HCT116 (cell line): ENCODE data around the gene DGKB. TPM values are rescaled to one million over a fixed set of nuclear protein-coding genes. Genes with fewer than 3 reads are reported as not detected.

Experiments used
- ATAC-seq: fragments of 200-7000 bp; cut with Tn5 transposase; 2 replicates; pipeline ENCODE4 v1.9.1; 2020; ENCODE audit warnings: mild to moderate bottlenecking, moderate library complexity
- BruUV-seq: library from RNA; stranded (reverse); fragments of 400-500 nt; replicated peaks from 2 replicates; lab custom pipeline; 2021; lab: Mats Ljungman, UMichigan
- CTCF ChIA-PET: fragments of 300-600 bp; sonication (Branson Sonifier 250); formaldehyde crosslinking; loops from one replicate; lab custom pipeline; 2021; ENCODE audit warnings: antibody characterized with exemption; lab: Charles Lee
- POLR2A ChIA-PET: fragments of 300-600, 350-600 bp; sonication (Branson Sonifier 250); formaldehyde crosslinking; loops from one replicate; lab custom pipeline; 2021; ENCODE audit warnings: antibody characterized with exemption; lab: Charles Lee
- RAD21 ChIA-PET, 2 experiments: fragments of 300-600 bp; sonication (Branson Sonifier 250); formaldehyde crosslinking; loops; one replicate each; lab custom pipeline; 2023; ENCODE audit warnings: low total read pairs in 2 of 2; ENCODE audit not compliant: uncharacterized antibody in 2 of 2, unreplicated experiment in 2 of 2, low non-redundant PET in 1 of 2; lab: Charles Lee
- DNase-seq: peaks from one replicate; pipeline ENCODE4 v3.0.0-alpha.2; 2010; ENCODE audit warnings: low read depth, low spot score
- H2AFZ ChIP-seq: fragments of 200-600 bp; shearing (Covaris generic), sonication (generic); 2 replicates; pipeline ENCODE4 v1.6.1; 2017; ENCODE audit warnings: low read depth, mixed run types, mixed read lengths, antibody characterized with exemption, low read length; ENCODE audit not compliant: poor library complexity, severe bottlenecking
- H3K27ac ChIP-seq: 2 replicates; pipeline ENCODE4 v1.5.1; 2012; ENCODE audit warnings: low read depth, low read length
- H3K27me3 ChIP-seq: fragments of 200-600 bp; sonication (generic); 2 replicates; pipeline ENCODE4 v1.6.1; 2016; ENCODE audit warnings: mixed run types, low read length, mixed read lengths; ENCODE audit not compliant: insufficient read depth
- H3K36me3 ChIP-seq, 2 experiments: fragments of 200-500 bp in 1 of 2; fragments of 200-600 bp in 1 of 2; sonication (Bioruptor generic) in 1 of 2; sonication (generic) in 1 of 2; 2 replicates each; pipeline versions ENCODE4 v1.5.1 to v1.6.1; 2014 to 2016; ENCODE audit warnings: low read length in 2 of 2, inconsistent platforms in 1 of 2, mixed read lengths in 1 of 2, mixed run types in 1 of 2; ENCODE audit not compliant: insufficient read depth in 2 of 2, control insufficient read depth in 1 of 2
- H3K4me1 ChIP-seq, 2 experiments: fragments of 200-600 bp in 1 of 2; sonication (generic) in 1 of 2; 2 replicates each; pipeline versions ENCODE4 v1.5.1 to v1.6.1; 2012 to 2017; ENCODE audit warnings: low read length in 2 of 2, inconsistent platforms in 1 of 2, mild to moderate bottlenecking in 1 of 2, mixed read lengths in 1 of 2, mixed run types in 1 of 2, moderate library complexity in 1 of 2; ENCODE audit not compliant: insufficient read depth in 2 of 2, control insufficient read depth in 1 of 2
- H3K4me2 ChIP-seq: fragments of 200-600 bp; sonication (generic); 2 replicates; pipeline ENCODE4 v1.6.1; 2017; ENCODE audit warnings: mixed run types, low read length, mixed read lengths
- H3K4me3 ChIP-seq, 2 experiments: fragments of 200-600 bp in 1 of 2; sonication (generic) in 1 of 2; replicated peaks in 1 of 2; 2 replicates each; pipeline ENCODE4 v1.5.1; 2011 to 2016; ENCODE audit warnings: low read length in 2 of 2, control low read depth in 1 of 2, low read depth in 1 of 2, mild to moderate bottlenecking in 1 of 2, mixed read lengths in 1 of 2, mixed run types in 1 of 2
- H3K79me2 ChIP-seq: fragments of 200-600 bp; sonication (generic); 2 replicates; pipeline ENCODE4 v1.6.1; 2017; ENCODE audit warnings: mild to moderate bottlenecking, mixed run types, low read length, moderate library complexity, mixed read lengths; ENCODE audit not compliant: insufficient read depth
- H3K9ac ChIP-seq: fragments of 200-600 bp; sonication (generic); 2 replicates; pipeline ENCODE4 v1.6.1; 2016; ENCODE audit warnings: low read length, mixed read lengths
- H3K9me2 ChIP-seq: fragments of 200-600 bp; sonication (generic), shearing (Covaris generic); 2 replicates; pipeline ENCODE4 v1.6.1; 2017; ENCODE audit warnings: mixed run types, mild to moderate bottlenecking, moderate library complexity; ENCODE audit not compliant: insufficient read depth
- H3K9me3 ChIP-seq, 2 experiments: fragments of 200-500 bp in 1 of 2; fragments of 200-600 bp in 1 of 2; sonication (Bioruptor generic) in 1 of 2; sonication (generic) in 1 of 2; 2 replicates each; pipeline ENCODE4 v1.6.1; 2014 to 2017; ENCODE audit warnings: low read length in 2 of 2, mixed read lengths in 2 of 2, inconsistent platforms in 1 of 2, low read depth in 1 of 2, mild to moderate bottlenecking in 1 of 2, mixed run types in 1 of 2, moderate library complexity in 1 of 2; ENCODE audit not compliant: control insufficient read depth in 1 of 2, insufficient read depth in 1 of 2
- H4K20me1 ChIP-seq: fragments of 200-600 bp; sonication (generic), shearing (Covaris generic); 2 replicates; pipeline ENCODE4 v1.6.1; 2017; ENCODE audit warnings: mixed run types, mild to moderate bottlenecking, moderate library complexity; ENCODE audit not compliant: insufficient read depth
- CBX3 ChIP-seq: IDR thresholded peaks from 2 replicates; pipeline ENCODE4 v1.6.1; 2012; ENCODE audit warnings: low read depth
- CEBPB ChIP-seq: IDR thresholded peaks from 2 replicates; pipeline ENCODE4 v1.6.1; 2012; ENCODE audit warnings: low read depth
- ELF1 ChIP-seq: IDR thresholded peaks from 2 replicates; pipeline ENCODE4 v1.6.1; 2012; ENCODE audit warnings: low read depth, borderline replicate concordance
- EZH2 ChIP-seq: fragments of 200-600 bp; sonication (generic); IDR thresholded peaks from 2 replicates; pipeline ENCODE4 v1.6.1; 2017; ENCODE audit warnings: antibody characterized with exemption, mixed run types
- EZH2phosphoT487 ChIP-seq: fragments of 200-600 bp; IDR thresholded peaks from 2 replicates; pipeline ENCODE4 v1.6.1; 2018; ENCODE audit warnings: antibody characterized with exemption, borderline replicate concordance
- JUND ChIP-seq: IDR thresholded peaks from 2 replicates; pipeline ENCODE4 v1.6.1; 2012
- MAX ChIP-seq: IDR thresholded peaks from 2 replicates; pipeline ENCODE4 v1.6.1; 2012
- RAD21 ChIP-seq: IDR thresholded peaks from 2 replicates; pipeline ENCODE4 v1.6.1; 2012; ENCODE audit warnings: low read depth, mild to moderate bottlenecking
- SP1 ChIP-seq: IDR thresholded peaks from 2 replicates; pipeline ENCODE4 v1.6.1; 2012; ENCODE audit warnings: low read depth
- SRF ChIP-seq: IDR thresholded peaks from 2 replicates; pipeline ENCODE4 v1.6.1; 2012; ENCODE audit warnings: low read depth
- TCF7L2 ChIP-seq: IDR thresholded peaks from 2 replicates; pipeline ENCODE4 v1.7.0; 2011; ENCODE audit warnings: borderline replicate concordance, inconsistent platforms; ENCODE audit not compliant: insufficient read depth, insufficient read length; ENCODE audit errors: extremely low read depth
- YY1 ChIP-seq: IDR thresholded peaks from 2 replicates; pipeline ENCODE4 v1.6.1; 2011; ENCODE audit warnings: low read length, low read depth, moderate library complexity, mild to moderate bottlenecking; ENCODE audit not compliant: insufficient replicate concordance; ENCODE audit errors: extremely low read depth
- ZNF274 ChIP-seq: fragments of 200-500 bp; sonication (Bioruptor generic); IDR thresholded peaks from 2 replicates; pipeline ENCODE4 v1.6.1; 2014; ENCODE audit warnings: mild to moderate bottlenecking, low read depth, low read length, inconsistent platforms
- intact Hi-C: fragments of 100-400 bp; cut with micrococcal nuclease; formaldehyde crosslinking; loops from 2 replicates; pipeline ENCODE4 v1.10.0; 2022
- total RNA-seq: library from RNA; stranded (reverse); gene quantifications from one replicate; pipeline ENCODE4 v1.2.1, GENCODE V29; 2021; ENCODE audit not compliant: unreplicated experiment
- TF ChIP-seq, protein P1 (sequence below), 3 experiments: fragments of 200-600 bp in 1 of 3; sonication (generic) in 1 of 3; IDR thresholded peaks in 2 of 3; conservative IDR thresholded peaks in 1 of 3; 2 replicates each; pipeline ENCODE4 v1.5.1; 2012 to 2017; ENCODE audit warnings: low read depth in 2 of 3, low read length in 2 of 3, antibody characterized with exemption in 1 of 3, borderline replicate concordance in 1 of 3, control low read depth in 1 of 3, mild to moderate bottlenecking in 1 of 3, mixed read lengths in 1 of 3, mixed run types in 1 of 3, moderate library complexity in 1 of 3; ENCODE audit not compliant: insufficient read depth in 1 of 3
- TF ChIP-seq, protein P2 (sequence below): IDR thresholded peaks from 2 replicates; pipeline ENCODE4 v1.6.1; 2012; ENCODE audit warnings: low read depth

Gene DGKB
- total RNA-seq, 1 experiment from 2014 or later = 0.05 TPM

DNA sequence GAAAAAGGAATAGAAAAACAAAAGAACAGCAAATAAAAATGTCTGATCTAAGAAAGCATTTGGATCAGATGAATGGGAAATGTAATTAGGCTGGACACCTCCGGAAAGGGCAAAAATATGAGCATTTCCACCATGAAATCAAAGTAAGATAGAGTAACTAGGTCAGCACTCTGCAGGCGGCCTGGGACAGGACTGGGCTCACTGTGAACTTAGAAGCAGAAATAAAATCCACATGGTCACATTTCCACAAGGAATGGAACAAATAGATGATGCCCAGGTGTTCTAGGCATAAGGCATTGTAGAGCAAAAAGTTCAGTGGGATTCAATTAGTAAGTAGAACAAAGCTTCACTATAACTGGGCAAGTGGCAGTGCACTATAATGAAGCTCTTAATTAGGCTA is 703.2 kb downstream of the DGKB start:
- ATAC-seq (no peak), DNase-seq (no peak)
- Histone ChIP-seq H3K79me2 (no peaks in the 10 kb centered on the region), H3K4me3 (no peak overlapping the region), H3K36me3 (no peaks in the 10 kb centered on the region), H3K4me1 (no peaks in the 10 kb centered on the region), H3K4me2 (no peak overlapping the region), H3K27ac (no peak overlapping the region), H3K27me3 (no peaks in the 10 kb centered on the region), H3K9ac (no peak overlapping the region), H3K9me3 (no peaks in the 10 kb centered on the region), H2AFZ (no peak overlapping the region), H3K9me2 (no peaks in the 10 kb centered on the region), H4K20me1 (no peaks in the 10 kb centered on the region)
- BruUV-seq = no TSS peak
- intact Hi-C loops = no loop called here
- POLR2A ChIA-PET = no interaction called here
- CTCF ChIA-PET = no interaction called here
- RAD21 ChIA-PET = no interaction called here
- no peak for TF ChIP-seq TCF7L2
- TF ChIP-seq, protein P1, sequence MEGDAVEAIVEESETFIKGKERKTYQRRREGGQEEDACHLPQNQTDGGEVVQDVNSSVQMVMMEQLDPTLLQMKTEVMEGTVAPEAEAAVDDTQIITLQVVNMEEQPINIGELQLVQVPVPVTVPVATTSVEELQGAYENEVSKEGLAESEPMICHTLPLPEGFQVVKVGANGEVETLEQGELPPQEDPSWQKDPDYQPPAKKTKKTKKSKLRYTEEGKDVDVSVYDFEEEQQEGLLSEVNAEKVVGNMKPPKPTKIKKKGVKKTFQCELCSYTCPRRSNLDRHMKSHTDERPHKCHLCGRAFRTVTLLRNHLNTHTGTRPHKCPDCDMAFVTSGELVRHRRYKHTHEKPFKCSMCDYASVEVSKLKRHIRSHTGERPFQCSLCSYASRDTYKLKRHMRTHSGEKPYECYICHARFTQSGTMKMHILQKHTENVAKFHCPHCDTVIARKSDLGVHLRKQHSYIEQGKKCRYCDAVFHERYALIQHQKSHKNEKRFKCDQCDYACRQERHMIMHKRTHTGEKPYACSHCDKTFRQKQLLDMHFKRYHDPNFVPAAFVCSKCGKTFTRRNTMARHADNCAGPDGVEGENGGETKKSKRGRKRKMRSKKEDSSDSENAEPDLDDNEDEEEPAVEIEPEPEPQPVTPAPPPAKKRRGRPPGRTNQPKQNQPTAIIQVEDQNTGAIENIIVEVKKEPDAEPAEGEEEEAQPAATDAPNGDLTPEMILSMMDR (IDR thresholded peaks at IDR 0.05 in 2 of 3, conservative IDR thresholded peaks at IDR 0.05 in 1 of 3; ENCODE audit: borderline replicate concordance in 1 of 3, insufficient read depth in 1 of 3, low read depth in 2 of 3, low read length in 2 of 3) = no peak
- TF ChIP-seq SP1 = no peak
- TF ChIP-seq ELF1 = no peak
- TF ChIP-seq RAD21 = no peak
- no peak for TF ChIP-seq MAX
- TF ChIP-seq YY1 = no peak
- no peak for TF ChIP-seq SRF
- TF ChIP-seq EZH2phosphoT487 = no peak
- TF ChIP-seq CBX3 = no peak
- TF ChIP-seq, protein P2, sequence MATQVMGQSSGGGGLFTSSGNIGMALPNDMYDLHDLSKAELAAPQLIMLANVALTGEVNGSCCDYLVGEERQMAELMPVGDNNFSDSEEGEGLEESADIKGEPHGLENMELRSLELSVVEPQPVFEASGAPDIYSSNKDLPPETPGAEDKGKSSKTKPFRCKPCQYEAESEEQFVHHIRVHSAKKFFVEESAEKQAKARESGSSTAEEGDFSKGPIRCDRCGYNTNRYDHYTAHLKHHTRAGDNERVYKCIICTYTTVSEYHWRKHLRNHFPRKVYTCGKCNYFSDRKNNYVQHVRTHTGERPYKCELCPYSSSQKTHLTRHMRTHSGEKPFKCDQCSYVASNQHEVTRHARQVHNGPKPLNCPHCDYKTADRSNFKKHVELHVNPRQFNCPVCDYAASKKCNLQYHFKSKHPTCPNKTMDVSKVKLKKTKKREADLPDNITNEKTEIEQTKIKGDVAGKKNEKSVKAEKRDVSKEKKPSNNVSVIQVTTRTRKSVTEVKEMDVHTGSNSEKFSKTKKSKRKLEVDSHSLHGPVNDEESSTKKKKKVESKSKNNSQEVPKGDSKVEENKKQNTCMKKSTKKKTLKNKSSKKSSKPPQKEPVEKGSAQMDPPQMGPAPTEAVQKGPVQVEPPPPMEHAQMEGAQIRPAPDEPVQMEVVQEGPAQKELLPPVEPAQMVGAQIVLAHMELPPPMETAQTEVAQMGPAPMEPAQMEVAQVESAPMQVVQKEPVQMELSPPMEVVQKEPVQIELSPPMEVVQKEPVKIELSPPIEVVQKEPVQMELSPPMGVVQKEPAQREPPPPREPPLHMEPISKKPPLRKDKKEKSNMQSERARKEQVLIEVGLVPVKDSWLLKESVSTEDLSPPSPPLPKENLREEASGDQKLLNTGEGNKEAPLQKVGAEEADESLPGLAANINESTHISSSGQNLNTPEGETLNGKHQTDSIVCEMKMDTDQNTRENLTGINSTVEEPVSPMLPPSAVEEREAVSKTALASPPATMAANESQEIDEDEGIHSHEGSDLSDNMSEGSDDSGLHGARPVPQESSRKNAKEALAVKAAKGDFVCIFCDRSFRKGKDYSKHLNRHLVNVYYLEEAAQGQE = no peak
- TF ChIP-seq ZNF274 = no peak
- no peak for TF ChIP-seq JUND
- TF ChIP-seq CEBPB = no peak
- TF ChIP-seq EZH2 = no peak
